ENCODE results near the gene BPIFB4.
A peak's percentile ranks its signal among the peaks of the same experiment; 100 is the strongest.
"Not testable (repeated sequence)": the region's sequence is repeated elsewhere in the genome, so short reads cannot be mapped to it uniquely, and the experiment has no call there.

BPIFB4 gene

DNA sequence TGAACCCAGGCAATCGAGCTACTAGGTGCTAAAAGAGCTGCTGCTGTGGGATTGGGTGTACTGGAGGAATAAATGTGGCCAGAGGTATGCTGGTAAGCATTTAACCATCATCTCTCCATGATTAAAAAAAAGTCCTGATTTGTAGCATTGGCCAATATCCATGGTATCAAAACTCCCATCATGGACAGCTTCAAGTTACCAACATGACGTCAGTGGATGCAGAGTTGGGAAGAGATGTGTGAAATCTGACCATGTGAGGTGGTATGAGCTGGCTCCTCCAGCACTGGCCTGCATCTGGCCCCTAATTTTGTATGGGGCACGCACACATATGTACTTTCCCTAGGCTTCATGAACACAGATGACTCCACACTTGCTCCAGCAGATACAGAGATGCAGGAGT, 11.7 kb downstream of the BPIFB4 start:
- no peak for DNase-seq (ENCODE audit: low read depth)

DNA sequence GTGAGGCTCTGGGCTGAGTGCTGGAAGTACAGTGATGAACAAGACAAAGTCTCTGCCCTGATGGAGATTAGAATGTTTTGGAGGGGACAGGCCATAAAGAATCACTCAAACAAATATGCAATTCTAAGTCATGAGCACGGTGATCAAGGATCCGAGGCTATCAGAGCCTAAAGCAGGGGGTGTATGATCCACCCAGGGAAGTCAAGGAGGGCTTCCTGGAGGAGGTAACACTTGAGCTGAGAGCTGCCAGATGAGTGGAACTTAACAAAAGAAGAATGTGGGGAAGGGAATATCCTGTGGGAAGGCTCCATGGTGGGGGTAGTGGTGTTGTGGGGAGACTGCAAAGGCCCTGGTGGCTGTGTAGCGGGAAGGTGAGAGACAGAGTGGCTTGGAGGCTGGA, 12.2 kb downstream of the BPIFB4 start:
- no peak for DNase-seq (ENCODE audit: low read depth)

DNA sequence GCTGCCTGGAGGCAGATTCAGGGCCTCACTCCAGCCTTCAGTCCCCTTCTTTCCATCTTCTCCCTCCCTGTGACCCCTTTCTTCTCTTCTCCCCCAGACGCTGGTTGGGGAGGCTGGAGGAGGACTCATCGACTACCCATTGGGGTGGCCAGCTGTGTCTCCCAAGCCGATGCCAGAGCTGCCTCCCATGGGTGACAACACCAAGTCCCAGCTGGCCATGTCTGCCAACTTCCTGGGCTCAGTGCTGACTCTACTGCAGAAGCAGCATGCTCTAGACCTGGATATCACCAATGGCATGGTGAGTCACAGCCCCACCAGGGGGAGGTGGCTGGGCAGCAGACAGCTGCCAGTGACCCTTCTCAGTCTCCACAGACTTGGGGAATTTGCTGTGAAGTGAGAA, 12.9 kb downstream of the BPIFB4 start:
- no peak for DNase-seq (ENCODE audit: low read depth)

DNA sequence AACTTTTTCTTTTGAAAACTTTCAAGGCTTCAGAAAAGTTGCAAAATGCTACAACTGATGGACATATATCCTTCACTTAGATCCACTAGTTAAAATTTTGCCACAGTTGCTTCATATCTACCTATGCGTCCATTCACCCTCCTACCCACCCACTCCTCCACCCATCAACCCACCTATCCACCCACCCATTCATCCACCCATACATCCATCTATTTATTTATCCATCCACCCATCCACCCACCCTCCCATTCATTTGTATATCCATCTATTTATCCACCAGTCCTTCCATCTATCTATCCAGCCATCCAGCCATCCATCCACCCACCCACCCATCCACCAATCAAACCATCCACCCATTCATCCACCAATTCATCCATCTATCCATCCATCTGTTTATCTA, 13.6 kb downstream of the BPIFB4 start:
- no peak for DNase-seq (ENCODE audit: low read depth)

DNA sequence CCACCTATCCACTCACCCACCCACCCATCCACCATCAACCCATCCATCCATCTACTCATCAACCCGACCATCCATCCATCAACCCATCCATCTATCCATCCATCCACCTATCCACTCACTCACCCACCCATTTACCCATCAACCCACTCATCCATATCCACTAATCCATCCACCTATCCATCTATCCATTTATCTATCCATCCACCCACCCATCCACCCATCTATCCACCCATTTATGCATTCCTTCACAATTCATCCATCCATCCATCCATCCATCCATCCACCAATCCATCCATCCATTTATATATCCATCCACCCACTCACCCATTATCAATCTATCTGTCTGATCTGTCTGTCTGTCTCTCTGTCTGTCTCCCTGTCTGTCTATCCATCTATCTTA, 14.1 kb downstream of the BPIFB4 start:
- no peak for DNase-seq (ENCODE audit: low read depth)

DNA sequence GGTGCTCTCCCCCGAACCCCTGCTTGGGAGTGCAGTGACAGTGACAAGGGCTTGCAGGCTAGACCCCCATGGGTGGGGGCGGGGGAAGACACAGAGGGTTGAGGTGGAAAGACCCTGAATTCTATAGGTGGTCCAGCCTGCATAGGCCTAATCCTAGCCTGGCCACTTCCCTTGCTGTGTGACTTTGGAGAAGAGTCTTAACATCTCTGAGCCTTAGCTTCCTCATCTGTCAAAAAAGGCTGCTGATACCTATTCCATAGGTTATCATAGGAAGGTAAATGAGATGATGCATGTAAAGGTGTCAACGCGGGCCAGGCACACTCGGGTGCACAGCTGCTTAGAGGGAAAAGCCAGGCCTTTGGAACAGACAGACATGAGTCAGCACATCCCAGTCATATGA, 15.8 kb downstream of the BPIFB4 start:
- DNase-seq (ENCODE audit: low read depth) = no peak

DNA sequence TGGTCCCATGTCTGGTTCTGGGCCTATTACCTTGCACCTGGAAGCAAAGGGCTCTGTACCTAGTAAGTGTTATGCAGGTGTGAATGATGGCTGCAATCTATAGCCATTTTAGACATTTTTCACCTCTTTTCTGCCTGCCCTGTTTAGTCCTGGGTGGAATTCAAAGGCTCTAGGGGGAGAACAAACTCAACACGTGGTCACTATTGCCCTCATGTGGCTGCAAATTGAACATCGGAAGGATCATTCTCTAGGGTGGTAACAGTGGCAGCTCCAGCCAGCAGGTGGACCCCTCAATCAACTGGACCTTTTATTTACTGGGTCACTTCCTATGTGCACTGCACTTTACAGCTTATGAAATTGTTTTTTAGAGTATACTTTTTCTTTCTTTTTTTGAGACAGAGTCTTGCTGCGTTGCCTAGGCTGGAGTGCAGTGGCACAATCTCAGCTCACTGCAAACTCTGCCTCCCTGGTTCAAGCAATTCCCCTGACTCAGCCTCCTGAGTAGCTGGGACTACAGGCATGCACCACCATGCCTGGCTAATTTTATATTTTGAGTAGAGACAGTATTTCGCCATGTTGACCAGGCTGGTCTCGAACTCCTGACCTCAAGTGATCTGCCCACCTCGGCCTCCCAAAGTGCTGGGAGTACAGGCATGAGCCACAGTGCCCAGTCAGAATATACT, 16.6 kb downstream of the BPIFB4 start:
- DNase-seq (ENCODE audit: low read depth) = peak; percentile 28

DNA sequence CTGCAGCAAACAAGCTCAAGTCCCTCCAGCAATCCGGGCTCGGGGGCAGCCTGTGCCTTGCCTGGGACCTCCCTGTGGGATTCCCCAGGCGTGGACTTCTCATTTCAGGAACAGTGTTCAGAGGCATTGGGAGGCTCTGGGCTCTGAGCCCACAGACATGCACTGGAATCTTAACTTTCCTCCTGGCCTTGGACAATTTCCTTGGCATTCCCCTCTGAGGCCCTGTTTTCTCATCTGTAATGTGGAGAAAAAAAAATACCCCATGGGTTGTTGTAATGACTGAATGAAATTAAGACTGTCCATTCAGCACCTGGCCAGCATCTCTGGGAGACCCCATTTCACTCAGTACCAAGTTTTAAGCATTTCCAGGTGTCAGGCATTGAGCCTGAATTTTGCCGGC, 17.6 kb downstream of the BPIFB4 start:
- no peak for DNase-seq (ENCODE audit: low read depth)

DNA sequence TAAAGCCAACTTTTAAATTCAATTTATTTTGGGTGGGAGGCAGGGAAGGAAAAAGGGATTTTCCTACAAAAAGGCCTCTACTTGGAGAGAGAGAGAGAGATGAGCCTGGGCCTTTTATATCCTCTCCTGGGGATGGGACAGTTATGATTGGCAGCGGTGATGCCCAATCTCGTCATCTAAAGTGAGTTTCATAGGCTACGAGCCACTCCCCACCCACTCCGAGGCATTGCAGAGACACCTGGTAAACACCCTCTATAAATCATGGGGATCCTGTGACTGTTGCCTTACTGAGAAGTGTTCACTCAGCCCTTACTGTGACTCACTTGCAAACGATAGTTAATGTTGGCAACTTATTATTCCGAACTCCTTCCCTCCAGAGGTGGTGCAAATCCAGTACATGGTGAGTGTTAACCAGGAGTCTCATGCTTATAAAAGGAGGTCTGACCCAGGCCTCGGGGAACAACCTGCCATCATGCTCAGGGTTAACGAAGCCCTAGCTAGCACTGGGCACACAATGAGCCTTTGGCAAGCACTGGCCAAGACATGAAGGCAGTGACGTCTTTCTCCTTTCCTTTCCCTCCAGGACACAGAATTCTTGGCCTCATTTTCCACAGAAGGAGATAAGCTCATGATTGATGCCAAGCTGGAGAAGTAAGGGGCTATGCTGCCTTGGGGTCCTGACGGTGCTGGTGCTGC, 20.5 kb downstream of the BPIFB4 start:
- no peak for DNase-seq (ENCODE audit: low read depth)

DNA sequence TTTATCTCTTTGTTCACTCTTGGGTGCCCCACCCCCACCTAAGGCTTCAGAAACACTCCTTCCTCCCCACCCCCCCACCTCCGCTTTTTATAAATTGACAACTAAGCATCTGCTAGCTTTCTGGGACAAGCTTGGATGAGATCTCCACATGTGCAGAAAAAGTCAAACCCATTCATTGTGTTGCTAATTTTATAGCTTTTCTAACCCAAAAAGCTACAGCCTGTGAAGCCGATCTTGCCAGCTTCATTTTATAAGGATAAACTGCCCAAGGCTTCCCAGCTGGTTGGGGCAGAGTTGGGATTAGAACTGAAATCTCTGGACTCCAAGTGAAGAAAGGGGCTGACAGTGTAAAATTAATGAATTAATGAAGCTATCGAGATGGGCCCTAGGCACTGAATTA, 24.1 kb downstream of the BPIFB4 start:
- no peak for DNase-seq (ENCODE audit: low read depth)

DNA sequence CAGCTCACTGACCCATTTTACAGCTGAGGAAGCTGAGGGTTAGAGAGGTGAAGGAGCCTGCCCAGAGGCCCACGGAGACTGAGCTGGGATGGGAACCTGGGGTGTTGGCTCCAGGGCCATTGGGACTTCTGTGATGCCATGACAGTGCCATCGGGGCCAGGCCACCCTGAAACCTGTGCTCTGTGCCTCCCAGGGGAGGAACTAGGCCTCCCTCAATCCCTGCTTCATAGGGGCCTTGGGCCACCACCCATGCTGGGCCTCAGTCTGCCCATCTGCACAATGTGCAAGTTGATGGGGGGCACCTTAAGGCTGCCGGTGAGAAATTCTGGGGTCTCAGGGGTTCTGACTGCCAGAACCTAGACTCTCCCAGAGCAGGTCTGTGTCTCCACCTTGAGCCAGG, 24.9 kb downstream of the BPIFB4 start:
- DNase-seq (ENCODE audit: low read depth) = no peak

DNA sequence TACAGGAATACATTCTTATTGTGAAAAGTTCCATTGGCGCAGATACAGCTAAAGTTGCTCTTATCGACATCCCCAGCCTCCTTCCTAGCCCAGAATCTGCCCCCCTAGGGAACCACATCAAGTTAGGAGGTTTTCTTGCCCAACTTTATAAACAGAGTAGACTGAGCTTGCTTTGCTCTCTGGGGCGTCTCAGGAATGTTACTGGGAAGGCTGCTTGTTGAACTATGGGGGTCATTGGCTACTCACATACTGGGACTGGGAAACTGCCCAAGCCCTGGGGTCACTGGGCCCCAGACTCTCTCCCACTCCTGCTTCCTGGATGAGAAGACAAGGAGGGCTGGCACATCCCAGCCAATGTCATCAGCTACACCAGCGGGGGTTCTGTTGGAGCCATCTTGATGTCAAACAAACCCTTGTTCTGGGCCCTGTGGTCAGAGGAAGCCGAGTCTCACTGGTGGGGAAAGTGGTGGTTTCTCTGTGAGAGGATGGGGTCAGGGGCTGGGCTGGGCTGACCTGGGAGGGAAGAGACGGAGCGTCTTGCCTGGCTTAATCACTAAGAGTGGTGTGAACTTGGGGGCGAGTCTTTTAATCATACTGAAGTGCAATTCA, 26.0 kb downstream of the BPIFB4 start:
- DNase-seq (ENCODE audit: low read depth) = no peak

DNA sequence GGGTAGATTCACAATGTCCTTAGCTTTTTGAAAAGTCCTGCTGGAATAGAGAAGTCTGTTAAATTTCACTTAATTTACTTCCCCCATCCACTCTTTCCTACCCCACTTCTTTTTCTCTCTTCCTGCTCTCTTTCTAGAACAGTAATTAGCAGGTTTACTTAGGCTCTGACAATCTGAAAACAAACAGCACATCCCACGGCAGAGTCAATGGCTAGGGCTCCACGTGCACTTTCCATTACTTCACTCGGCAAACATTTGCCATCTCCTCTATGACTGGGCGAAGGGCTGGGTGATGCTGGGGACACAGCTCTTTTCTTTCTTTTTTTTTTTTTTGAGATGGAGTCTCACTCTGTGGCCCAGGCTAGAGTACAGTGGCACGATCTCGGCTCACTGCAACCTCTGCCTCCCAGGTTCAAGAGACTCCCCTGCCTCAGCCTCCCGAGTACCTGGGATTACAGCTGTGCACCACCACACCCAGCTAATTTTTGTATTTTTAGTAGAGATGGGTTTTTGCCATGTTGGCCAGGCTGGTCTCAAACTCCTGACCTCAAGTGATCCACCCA, 26.7 kb downstream of the BPIFB4 start:
- DNase-seq (ENCODE audit: low read depth) = not testable (repeated sequence)

DNA sequence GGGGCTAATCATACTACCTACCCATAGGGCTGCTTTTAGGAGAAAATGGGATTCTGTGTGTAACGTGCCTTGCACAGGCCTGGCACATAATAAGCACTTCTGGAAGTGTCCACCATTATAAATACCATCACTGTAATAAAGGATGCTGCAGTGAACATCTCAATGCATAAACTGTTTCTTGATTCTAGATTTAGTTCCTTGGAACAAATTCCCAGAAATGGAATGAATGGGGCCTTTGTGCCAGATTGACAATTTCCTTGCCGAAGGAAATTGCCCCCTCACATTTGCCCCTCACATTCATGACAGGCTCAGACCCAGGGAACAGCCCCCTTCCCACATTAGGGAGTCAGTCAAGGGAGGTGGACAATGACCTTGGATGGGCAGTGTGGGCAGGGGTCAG, 29.2 kb downstream of the BPIFB4 start:
- DNase-seq (ENCODE audit: low read depth) = no peak

DNA sequence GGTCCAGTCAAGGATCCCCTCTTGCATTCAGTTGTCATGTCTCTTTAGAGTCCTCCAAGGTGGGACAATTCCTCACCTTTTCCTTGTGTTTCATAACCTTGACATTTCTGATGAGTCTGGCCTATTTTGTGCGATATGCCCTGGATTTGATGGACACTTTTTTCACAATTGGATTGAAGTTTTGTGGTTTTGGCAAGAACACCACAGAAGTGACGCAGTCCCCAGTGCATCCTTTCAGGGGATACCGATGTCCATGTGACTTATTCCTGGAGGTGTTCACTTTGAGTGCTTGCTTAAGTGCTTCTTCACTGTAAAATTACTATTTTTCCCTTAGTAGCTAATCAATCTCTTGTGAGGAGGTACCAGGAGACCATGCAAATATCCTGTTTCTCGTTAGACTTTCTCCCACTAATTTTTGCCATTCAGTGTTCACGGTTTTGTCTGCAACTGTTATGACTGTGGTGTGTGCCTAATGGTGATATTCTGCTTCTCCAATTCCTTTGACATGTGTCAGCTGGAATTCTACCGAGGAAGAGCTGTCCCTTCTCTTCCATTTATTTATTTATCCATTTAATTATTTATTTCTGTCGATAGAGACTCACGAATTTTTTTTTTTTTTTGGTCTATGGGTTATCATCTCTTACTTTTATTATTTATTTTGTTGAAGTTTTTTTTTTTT, 30.8 kb downstream of the BPIFB4 start:
- DNase-seq (ENCODE audit: low read depth) = no peak

DNA sequence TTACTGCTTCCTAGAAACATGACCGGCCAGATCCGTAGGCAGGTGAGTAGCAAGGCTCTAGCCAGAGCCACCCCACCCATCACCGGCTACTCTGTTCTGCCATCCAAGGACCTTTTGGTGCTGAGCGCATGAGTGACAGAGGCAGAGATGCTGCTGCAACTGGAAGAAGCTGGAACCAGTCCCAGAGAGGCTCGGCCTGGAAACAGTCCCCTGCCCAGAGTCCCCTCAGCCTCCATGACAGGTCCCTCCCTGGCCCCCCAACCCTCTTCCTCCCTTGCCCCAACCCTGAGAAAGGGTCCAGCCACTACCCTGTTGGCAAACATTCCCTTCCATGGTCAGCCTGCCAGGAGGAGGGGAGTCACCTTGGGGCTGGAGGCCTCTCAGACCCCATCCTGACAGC, 31.9 kb downstream of the BPIFB4 start:
- no peak for DNase-seq (ENCODE audit: low read depth)

DNA sequence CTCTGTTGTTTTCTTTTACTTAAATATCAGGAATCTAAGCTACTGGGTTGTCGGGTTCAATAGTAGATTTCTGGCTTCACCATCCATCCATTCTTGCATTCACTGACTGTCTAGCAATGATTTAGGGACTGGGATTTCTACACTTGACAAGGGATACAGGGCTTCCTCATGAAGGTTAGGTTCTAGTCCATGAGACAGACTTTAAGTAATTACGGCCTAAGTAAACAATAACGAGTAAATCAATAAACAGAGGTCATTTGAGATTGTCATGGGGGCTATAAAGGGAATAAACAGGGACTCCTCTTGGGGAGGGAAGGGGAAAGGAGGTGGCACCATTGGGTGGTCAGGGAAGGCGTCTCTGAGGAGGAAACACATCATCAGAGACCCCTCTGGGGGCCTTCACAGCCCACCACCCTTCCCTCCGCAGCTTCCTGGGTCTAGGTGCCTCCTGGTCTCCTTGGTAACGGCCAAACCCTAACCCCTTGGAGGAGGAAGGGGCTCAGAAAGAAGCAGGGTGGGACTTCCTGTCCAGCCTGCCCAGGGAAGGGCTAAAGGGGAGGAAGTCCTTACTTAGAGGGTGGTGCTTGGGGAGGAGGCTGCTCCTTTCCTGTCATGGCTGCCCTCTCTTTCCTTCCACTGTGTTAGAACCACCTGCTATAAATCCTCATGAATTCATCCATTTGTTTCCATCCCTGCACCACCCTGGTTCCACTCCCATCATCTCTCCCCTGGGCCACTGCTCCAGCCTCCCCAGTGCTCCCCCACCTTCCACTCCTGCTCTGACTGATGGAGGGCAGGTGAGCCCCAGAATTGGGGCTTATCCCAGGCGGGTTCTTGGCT, 33.3 kb downstream of the BPIFB4 start:
- DNase-seq (ENCODE audit: low read depth) = no peak

DNA sequence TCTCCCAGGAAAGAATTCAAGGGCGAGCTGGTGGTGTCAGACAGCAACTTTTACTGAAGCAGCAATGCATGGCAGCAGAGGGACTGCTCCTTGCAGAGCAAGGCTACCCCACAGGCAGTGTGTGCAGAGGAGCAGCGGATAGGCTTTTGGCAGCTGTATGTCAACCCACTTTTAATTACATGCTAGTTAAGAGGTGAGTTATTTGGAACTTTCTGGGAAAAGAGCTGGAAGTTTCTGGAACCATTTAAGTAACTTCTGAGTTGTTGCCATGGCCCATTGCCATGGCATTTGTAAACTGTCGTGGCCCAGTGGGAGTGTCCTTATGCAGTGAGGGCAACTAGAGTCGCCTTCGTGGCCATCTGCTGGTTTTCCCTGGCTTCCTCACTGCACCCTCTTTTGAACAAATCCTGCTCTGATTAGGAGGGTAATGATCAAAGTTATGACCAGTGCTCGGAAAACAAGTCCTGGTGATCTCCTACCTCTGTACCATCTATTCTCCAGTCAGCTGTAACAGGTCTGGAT, 34.0 kb downstream of the BPIFB4 start:
- no peak for DNase-seq (ENCODE audit: low read depth)

DNA sequence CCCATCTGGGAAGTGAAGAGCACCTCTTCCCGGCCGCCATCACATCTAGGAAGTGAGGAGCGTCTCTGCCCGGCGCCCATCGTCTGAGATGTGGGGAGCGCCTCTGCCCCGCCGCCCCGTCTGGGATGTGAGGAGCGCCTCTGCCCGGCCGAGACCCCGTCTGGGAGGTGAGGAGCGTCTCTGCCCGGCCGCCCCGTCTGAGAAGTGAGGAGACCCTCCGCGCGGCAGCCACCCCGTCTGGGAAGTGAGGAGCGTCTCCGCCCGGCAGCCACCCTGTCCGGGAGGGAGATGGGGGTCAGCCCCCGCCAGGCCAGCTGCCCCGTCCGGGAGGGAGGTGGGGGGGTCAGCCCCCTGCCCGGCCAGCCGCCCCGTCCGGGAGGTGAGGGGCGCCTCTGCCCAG, 36.1 kb downstream of the BPIFB4 start:
- not testable (repeated sequence) for DNase-seq (ENCODE audit: low read depth)

DNA sequence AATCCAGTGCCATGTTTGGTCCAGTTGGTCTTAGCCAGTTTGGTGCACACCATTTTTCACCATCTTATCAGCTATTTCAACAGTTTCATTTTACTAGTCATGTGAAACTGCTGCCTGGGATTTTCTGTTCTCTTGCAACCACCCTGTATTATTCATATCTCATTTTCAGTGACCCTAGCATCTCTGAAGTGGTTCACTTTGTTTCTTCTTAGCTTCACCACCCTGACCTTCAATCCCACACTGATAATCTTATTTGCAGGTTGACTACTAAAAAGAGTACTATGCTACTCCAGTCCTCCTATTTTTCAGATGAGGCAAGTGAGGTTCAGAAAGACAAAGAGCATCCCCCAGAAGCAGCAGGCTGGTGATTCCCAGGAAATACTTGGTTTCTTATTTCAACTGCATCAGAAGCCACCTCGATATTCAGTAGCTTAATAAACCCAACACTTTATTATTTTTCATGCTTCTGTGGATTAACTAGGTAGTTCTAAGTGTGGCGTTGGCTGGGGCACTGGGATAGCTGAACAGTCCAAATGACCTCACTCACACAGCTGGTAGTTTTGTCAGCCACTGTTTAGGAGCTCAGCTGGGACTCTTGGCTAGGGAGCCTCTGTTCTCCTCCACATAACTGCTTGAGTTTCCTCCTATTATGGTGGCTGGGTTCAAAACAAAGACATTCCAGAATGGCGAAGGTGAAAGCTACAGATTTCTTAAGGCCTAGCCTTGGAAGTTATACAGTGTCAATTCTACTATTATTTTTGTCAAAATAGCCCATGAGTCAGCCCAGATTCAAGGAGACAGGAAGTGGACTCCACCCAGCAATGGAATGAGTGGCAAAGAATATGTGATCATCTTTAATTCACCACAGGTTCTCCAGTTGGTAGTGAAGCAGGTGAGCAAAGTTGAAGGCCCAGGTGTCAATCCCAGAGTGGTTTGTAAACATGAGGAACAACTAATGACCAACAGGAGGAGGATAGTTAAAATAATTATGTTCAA, 40.6 kb downstream of the BPIFB4 start:
- DNase-seq (ENCODE audit: low read depth) = no peak

Measured in stromal cell of bone marrow (primary cell).